Measurements from ENCODE around the gene CD300H.
"Not testable (repeated sequence)": the region's sequence is repeated elsewhere in the genome, so short reads cannot be mapped to it uniquely, and the experiment has no call there.

CD300H gene

DNA sequence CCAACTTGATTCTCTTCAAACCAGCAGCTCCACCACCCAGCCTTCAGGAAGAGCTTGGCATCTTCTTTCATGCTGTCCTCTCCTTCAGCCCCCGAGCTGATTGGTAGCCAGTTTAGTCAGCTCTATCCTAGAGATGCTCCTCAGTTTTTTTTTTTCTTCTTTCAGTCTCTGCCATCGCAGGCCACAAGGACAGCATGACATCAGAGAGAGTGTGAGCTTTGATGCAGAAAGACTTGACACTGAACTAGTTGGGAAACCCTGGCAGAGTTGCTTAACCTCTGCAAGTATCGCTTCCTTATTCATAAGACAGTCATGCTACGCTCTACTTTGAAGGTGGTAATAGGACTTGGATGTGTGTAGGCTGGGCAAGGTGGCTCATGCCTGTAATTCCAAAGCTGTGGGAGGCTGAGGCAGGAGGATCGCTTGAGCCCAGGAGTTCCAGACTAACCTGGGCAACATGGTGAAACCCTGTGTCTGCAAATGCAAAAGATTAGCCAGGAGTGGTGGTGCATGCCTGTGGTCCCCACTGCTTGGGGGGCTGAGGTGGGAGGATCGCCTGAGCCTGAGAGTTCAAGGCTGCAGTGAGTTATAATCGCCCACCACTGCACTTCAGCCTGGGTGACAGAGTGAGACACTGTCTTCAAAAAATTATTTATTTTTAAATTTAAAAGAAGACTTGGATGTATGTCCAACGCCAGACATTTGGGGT lies 38.7 kb downstream of the CD300H start:
- in situ Hi-C loops (cut with MboI; ENCODE audit: low sequenced_read_pairs) = no loop called here

DNA sequence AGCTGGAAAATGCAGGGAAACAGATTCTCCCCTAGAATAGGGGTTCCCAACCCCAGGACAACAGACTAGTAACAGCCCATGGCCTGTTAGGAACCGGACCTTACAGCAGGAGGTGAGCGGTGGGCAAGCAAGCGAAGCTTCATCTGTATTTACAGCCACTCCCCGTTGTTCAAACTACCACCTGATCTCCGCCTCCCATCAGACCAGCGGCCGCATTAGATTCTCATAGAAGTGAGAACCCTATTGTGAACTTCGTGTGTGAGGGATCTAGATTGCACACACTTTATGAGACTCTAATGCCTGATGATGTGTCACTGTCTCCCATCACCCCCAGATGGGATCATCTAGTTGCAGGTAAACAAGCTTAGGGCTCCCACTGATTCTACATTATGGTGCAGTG lies 39.6 kb downstream of the CD300H start:
- in situ Hi-C loops (cut with MboI; ENCODE audit: low sequenced_read_pairs) = no loop called here

GRCh38 chr17:74527081-74527480 lies 40.2 kb downstream of the CD300H start:
- in situ Hi-C loops (cut with MboI; ENCODE audit: low sequenced_read_pairs) = no loop called here

GRCh38 chr17:74526681-74527080 lies 40.6 kb downstream of the CD300H start:
- in situ Hi-C loops (cut with MboI; ENCODE audit: low sequenced_read_pairs) = no loop called here

DNA sequence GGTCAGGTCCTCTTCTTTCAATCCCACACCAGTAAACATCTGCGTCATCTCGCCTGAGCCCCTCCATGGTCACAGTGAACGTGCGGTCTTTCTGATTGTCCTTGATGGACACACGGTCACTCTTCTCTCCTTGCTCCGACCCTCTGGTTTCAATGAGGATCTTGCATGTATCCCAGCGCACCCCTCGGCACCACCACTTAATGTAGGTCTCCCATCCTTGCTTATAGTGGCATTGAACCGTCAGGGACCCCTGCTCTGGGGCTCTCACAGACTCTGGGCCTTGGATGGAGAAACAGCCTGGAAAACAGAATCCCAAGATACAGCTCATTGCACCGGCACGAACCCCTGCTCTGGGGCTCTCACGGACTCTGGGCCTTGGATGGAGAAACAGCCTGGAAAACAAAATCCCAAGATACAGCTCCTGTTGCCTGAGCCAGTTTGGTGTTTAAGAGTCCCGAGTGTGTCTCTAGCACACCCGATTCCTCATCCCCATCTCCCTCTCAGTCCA lies 41.5 kb downstream of the CD300H start:
- in situ Hi-C loops (cut with MboI; ENCODE audit: low sequenced_read_pairs) = no loop called here

- in situ Hi-C loops (cut with MboI; ENCODE audit: low sequenced_read_pairs) = no loop called here
These were observed 41.9 kb downstream of the CD300H start for GRCh38 chr17:74525465-74525725.

DNA sequence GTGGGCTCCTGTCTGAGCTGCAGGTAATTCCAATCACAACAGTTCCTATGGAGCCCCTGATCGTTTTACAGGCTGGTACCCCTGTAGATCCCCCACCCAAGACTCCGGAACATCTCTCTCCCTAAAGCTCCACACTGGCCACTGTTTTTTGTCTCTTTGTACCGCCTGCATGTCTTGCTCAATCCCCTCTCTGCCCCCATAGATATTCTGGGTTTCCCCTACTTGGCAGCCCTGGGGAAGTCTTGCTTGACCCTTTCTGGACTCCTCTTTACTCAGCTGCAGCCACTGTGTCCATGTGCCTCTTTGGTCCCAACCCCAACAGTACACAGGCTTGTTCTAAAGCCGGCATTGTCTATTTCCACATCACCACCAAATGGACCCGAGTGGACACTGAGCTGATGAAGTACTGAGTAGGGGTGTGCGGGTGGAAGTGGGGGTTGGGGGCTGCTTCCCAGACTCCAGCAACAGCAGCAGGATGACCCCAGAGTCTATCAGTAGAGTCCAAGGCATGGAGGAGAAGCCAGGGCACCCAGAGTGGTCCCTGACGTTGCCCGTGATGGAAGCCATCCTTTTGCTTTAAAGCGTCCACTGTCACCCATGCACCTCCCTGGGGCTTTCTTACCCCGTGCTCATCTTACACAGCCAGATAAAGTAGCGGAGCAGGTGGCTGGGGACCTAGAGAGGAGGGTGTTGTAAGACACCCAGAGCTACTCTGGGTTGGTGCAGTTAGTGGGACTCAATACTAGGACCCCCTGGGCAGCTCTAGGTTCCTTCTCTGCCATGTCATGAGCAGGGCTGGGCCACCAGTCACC lies 42.5 kb downstream of the CD300H start:
- in situ Hi-C loops (cut with MboI; ENCODE audit: low sequenced_read_pairs) = no loop called here

GRCh38 chr17:74523308-74523707 lies 44.0 kb downstream of the CD300H start:
- in situ Hi-C loops (cut with MboI; ENCODE audit: low sequenced_read_pairs) = no loop called here

- in situ Hi-C loops (cut with MboI; ENCODE audit: low sequenced_read_pairs) = no loop called here
These were observed 44.8 kb downstream of the CD300H start for GRCh38 chr17:74522381-74523105.

- in situ Hi-C loops (cut with MboI; ENCODE audit: low sequenced_read_pairs) = no loop called here
These were observed 45.6 kb downstream of the CD300H start for GRCh38 chr17:74521701-74522201.

- in situ Hi-C loops (cut with MboI; ENCODE audit: low sequenced_read_pairs) = no loop called here
These were observed 46.4 kb downstream of the CD300H start for GRCh38 chr17:74520790-74521480.

DNA sequence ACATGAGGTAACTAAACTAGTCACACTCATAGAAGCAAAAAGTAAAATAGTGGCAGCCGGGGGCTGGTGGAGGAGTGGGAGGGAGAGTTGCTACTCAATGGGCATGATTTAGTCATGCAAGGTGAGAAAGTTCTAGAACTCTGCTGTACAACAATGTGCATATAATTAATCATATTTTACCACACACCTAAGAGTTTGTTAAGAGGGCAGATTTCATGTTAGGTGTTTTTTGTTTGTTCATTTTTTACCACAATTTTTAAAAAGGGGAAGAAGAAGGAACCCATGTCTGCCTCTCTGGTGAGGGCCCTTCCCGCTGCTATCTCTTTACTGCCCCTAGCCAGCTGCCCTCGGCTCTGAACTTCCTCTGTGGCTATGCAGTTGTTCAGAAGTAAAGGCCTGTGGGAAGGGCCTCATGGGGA lies 47.3 kb downstream of the CD300H start:
- in situ Hi-C loops (cut with MboI; ENCODE audit: low sequenced_read_pairs) = no loop called here

GRCh38 chr17:74518413-74518981 lies 48.8 kb downstream of the CD300H start:
- in situ Hi-C loops (cut with MboI; ENCODE audit: low sequenced_read_pairs) = not testable (repeated sequence)

DNA sequence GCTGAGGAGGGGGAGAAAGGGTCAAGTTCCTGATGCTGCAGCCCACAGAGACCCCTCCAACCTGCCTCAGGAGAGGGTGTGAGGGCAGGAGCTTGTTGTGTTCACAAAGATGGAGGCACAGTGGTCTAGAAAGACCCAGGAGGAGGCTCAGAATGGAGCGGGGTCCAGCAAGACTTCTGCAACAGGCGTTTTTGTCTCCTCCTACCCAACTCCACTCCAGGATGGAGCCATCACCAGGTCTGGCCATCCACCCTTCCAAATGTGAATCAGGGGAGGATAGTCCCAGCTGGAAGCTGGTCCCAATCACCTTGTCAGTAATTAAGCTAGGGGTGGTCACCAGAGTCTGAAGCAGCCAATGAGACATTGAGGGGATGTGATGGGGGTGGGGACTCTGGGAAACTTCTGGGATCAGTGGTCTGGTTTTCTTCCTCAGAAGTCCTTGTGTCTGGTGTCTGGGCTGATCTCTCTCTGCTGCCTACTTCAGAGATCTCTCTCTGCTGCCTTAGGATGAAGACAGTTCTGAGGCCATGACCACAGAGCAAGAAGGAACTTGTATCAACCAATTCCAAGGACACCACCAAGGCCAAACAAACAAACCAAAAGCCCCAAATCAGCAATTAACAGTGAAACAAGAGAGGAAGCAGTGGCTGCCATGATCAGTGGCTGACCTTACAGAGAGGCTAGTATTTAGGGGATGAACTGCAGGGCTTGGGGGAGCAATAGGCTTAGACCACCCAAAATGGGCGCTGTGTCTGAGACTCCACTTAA lies 50.6 kb downstream of the CD300H start:
- in situ Hi-C loops (cut with MboI; ENCODE audit: low sequenced_read_pairs) = no loop called here

DNA sequence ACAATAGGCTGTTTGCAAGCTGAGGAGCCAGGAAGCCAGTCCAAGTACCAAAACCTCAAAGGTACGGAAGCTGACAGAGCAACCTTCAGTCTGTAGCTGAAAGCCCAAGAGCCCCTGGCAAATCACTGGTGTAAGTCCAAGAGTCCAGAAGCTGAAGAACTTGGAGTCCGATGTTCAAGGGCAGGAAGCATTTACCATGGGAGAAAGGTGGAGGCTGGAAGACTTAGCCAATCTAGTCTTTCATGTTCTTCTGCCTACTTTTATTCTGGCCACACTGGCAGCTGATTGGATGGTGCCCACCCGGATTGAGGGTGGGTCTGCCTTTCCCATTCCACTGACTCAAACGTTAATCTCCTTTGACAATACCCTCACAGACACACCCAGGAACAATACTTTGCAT lies 51.4 kb downstream of the CD300H start:
- in situ Hi-C loops (cut with MboI; ENCODE audit: low sequenced_read_pairs) = no loop called here

DNA sequence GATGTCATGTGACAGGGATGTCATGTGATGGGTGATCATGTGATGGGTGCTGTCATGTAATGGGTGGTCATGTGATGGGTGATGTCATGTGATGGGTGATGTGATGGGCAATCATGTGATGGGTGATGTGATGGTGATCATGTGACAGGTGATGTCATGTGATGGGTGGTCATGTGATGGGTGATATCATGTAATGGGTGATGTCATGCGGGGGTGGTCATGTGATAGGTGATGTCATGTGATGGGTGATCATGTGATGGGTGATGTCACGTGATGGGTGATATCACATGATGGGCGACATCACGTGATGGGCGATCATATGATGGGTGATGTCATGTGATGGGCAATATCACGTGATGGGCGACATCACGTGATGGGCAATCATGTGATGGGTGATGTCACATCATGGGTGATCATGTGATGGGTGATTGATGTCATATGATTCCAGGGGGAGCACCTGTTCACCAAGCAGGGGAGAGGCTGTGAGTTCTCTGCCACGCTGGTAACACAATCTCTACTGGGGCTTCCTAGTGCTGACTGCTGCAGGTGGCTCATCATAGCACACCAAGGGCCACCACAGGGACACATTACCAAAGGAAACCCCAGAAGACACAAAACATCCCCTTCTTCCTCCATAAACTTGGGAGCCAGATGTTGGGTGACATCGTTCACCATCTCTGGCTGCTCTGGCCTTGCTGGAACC lies 52.5 kb downstream of the CD300H start:
- in situ Hi-C loops (cut with MboI; ENCODE audit: low sequenced_read_pairs) = no loop called here

- in situ Hi-C loops (cut with MboI; ENCODE audit: low sequenced_read_pairs) = no loop called here
These were observed 53.2 kb downstream of the CD300H start for GRCh38 chr17:74513987-74514631.

GRCh38 chr17:74512624-74513091 lies 54.7 kb downstream of the CD300H start:
- in situ Hi-C loops (cut with MboI; ENCODE audit: low sequenced_read_pairs) = no loop called here

DNA sequence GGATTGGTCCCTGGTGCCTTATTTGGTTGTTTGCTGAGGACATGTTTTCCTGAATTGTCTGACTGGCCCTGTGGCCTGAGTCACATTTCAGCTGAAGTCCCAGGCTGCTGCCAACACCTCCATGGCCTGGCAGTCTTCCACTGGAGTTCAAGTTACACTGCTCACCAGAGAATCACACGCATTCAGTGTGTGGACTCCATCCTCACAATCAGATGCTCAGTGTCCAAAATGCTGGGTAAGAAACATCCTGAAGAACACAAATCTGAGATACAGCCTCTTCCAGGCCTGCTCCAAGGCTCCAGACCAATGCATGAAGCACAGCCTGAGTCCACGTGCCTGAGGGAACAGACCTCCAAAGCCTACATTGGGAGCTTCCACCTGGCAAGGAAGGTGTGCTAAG lies 55.3 kb downstream of the CD300H start:
- in situ Hi-C loops (cut with MboI; ENCODE audit: low sequenced_read_pairs) = no loop called here
